Measurements from ENCODE around the gene PRSS27.

- TF ChIP-seq, protein P1, sequence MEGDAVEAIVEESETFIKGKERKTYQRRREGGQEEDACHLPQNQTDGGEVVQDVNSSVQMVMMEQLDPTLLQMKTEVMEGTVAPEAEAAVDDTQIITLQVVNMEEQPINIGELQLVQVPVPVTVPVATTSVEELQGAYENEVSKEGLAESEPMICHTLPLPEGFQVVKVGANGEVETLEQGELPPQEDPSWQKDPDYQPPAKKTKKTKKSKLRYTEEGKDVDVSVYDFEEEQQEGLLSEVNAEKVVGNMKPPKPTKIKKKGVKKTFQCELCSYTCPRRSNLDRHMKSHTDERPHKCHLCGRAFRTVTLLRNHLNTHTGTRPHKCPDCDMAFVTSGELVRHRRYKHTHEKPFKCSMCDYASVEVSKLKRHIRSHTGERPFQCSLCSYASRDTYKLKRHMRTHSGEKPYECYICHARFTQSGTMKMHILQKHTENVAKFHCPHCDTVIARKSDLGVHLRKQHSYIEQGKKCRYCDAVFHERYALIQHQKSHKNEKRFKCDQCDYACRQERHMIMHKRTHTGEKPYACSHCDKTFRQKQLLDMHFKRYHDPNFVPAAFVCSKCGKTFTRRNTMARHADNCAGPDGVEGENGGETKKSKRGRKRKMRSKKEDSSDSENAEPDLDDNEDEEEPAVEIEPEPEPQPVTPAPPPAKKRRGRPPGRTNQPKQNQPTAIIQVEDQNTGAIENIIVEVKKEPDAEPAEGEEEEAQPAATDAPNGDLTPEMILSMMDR (conservative IDR thresholded peaks at IDR 0.05): no peak
- no peak for TF ChIP-seq EZH2 (IDR thresholded peaks at IDR 0.05; ENCODE audit: low read depth)
Measured at GRCh38 chr16:2682209-2683021, 37.6 kb downstream of the PRSS27 start, which contains the start of gene KCTD5.

Data from PC-9 (cell line).